ENCODE measurements around the gene NMNAT2. TPM values are rescaled to one million over a fixed set of nuclear protein-coding genes. Genes with fewer than 3 reads are reported as not detected.

The NMNAT2 gene
- total and polyA plus RNA-seq, 10 of the 15 experiments (the other 5 are each of a cell fraction or from before 2014, with no cell fraction given), result 0.02 to 2.0 (median 0.60) TPM

DNA sequence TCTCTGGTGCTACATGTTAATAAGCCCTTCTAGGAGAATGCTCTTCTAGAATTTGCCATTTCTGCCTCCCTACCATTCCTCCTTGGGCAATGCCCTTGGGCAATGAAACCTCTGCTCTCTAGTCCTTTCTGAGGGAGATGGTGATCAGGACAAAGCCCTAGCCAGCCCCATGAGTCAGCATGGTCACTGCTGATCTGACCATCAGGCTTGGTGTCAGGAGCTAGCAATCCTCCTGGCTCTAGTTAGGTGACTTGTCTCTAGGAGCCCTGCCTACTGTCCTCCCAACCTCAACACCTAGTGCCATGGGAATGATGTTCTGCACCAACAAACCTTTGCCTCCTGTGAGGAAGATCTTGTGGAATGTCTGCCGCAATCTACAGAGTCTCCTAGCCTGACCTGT, 89.8 kb downstream of the NMNAT2 start:
- ATAC-seq, result no peak
- FAIRE-seq, result no peak
- WGBS (ENCODE audit: insufficient coverage, insufficient replicate concordance, low lambda C conversion rate, missing lambda C conversion rate), result 100% methylated on average over 1 of the region's 1 CpG
- TF ChIP-seq POLR2AphosphoS2 (IDR thresholded peaks at IDR 0.05; ENCODE audit: low read depth, low read length), result no peak
- intact Hi-C loops (cut with micrococcal nuclease; ENCODE audit: unreplicated experiment), result no loop called here
- Histone ChIP-seq H3K4me2 (ENCODE audit: control insufficient read depth, insufficient read depth) (no peak overlapping the region), H3K9ac (ENCODE audit: control insufficient read depth, insufficient read depth, low read length) (no peak overlapping the region), H3K4me1 (ENCODE audit: control insufficient read depth, insufficient read depth, low read length) (no peaks in the 10 kb centered on the region), H3K27me3 (replicated peaks in 1 of 2; ENCODE audit: control insufficient read depth in 2 of 2, insufficient read depth in 2 of 2, low read length in 1 of 2) (peaks cover 3 to 5% of the 10 kb centered on the region in 2 experiments; a peak in 3 of 4 replicates), H3K27ac (ENCODE audit: control insufficient read depth, insufficient read depth) (no peak overlapping the region), H3K9me3 (replicated peaks; ENCODE audit: control insufficient read depth, insufficient read depth, low read length) (no peaks in the 10 kb centered on the region), H2AFZ (ENCODE audit: control insufficient read depth, low read depth, low read length) (no peak overlapping the region), H3K79me2 (ENCODE audit: control insufficient read depth, insufficient read depth, low read length) (no peaks in the 10 kb centered on the region), H3K4me3 (no peak overlapping the region), H3K36me3 (ENCODE audit: control insufficient read depth in 2 of 2, insufficient read depth in 2 of 2, low read length in 1 of 2) (no peaks in the 10 kb centered on the region), H4K20me1 (ENCODE audit: control insufficient read depth, insufficient read depth) (no peaks in the 10 kb centered on the region)
- in situ Hi-C loops (cut with MboI), result no loop called here
- ChIA-PET RAD21 (ENCODE audit: unreplicated experiment) (no interaction called here), SMC1A (ENCODE audit: uncharacterized antibody, unreplicated experiment) (interaction anchor here (0.8 to 1.9 kb wide), 2 partner anchors 46 to 134 kb away, joined by 3 to 5 read pairs; no protein-coding TSS in a partner anchor), POLR2A (interaction anchor here (0.7 kb wide), 1 partner anchor 1830 kb away, joined by 3 read pairs; no protein-coding TSS in a partner anchor), CTCF (no interaction called here)
- no TSS peak for BruUV-seq (replicated peaks)
- no peak for DNase-seq (ENCODE audit: low read depth, low spot score)

- in situ Hi-C loops (cut with MboI), result no loop called here
- Histone ChIP-seq H2AFZ (ENCODE audit: control insufficient read depth, low read depth, low read length) (no peak overlapping the region), H3K4me1 (ENCODE audit: control insufficient read depth, insufficient read depth, low read length) (no peaks in the 10 kb centered on the region), H3K36me3 (ENCODE audit: control insufficient read depth in 2 of 2, insufficient read depth in 2 of 2, low read length in 1 of 2) (no peaks in the 10 kb centered on the region), H3K9ac (ENCODE audit: control insufficient read depth, insufficient read depth, low read length) (no peak overlapping the region), H4K20me1 (ENCODE audit: control insufficient read depth, insufficient read depth) (no peaks in the 10 kb centered on the region), H3K27me3 (replicated peaks in 1 of 2; ENCODE audit: control insufficient read depth in 2 of 2, insufficient read depth in 2 of 2, low read length in 1 of 2) (peaks cover 1 to 5% of the 10 kb centered on the region in 2 experiments; a peak in 3 of 4 replicates), H3K79me2 (ENCODE audit: control insufficient read depth, insufficient read depth, low read length) (no peaks in the 10 kb centered on the region), H3K27ac (ENCODE audit: control insufficient read depth, insufficient read depth) (no peak overlapping the region), H3K4me3 (no peak overlapping the region), H3K4me2 (ENCODE audit: control insufficient read depth, insufficient read depth) (no peak overlapping the region), H3K9me3 (replicated peaks; ENCODE audit: control insufficient read depth, insufficient read depth, low read length) (no peaks in the 10 kb centered on the region)
- no peak for DNase-seq (ENCODE audit: low read depth, low spot score)
- ChIA-PET POLR2A (no interaction called here), SMC1A (ENCODE audit: uncharacterized antibody, unreplicated experiment) (interaction anchor here (0.8 to 1.9 kb wide), 3 partner anchors 9 to 135 kb away, joined by 3 to 5 read pairs (median 5); no protein-coding TSS in a partner anchor), RAD21 (ENCODE audit: unreplicated experiment) (no interaction called here), CTCF (interaction anchor here (0.6 kb wide), 1 partner anchor 403 kb away, joined by 6 read pairs; no protein-coding TSS in a partner anchor)
- no peak for ATAC-seq
- intact Hi-C loops (cut with micrococcal nuclease; ENCODE audit: unreplicated experiment), result no loop called here
- TF ChIP-seq CHD2 (IDR thresholded peaks at IDR 0.05; ENCODE audit: borderline replicate concordance, low read depth, low read length) (no peak), ESRRA (IDR thresholded peaks at IDR 0.05; ENCODE audit: low read length) (no peak), CBX3 (IDR thresholded peaks at IDR 0.05; ENCODE audit: borderline replicate concordance, low read depth) (no peak), PAX8 (IDR thresholded peaks at IDR 0.05) (no peak), RBBP5 (conservative IDR thresholded peaks at IDR 0.05) (no peak), SMARCA5 (IDR thresholded peaks at IDR 0.05) (no peak), HCFC1 (IDR thresholded peaks at IDR 0.05; ENCODE audit: low read length) (no peak), SUZ12 (IDR thresholded peaks at IDR 0.05; ENCODE audit: unreplicated experiment) (no peak), FOS (IDR thresholded peaks at IDR 0.05; ENCODE audit: borderline replicate concordance, extremely low read depth, insufficient read length) (no peak), SP1 (IDR thresholded peaks at IDR 0.05; ENCODE audit: low read depth, low read length) (no peak)
- no TSS peak for BruUV-seq (replicated peaks)
- 20% methylated on average over 11 of the region's 11 CpGs for WGBS (ENCODE audit: insufficient coverage, insufficient replicate concordance, low lambda C conversion rate, missing lambda C conversion rate)
- FAIRE-seq, result no peak
These were observed 90.5 kb downstream of the NMNAT2 start for GRCh38 chr1:183327434-183328290.

Measured in GM12878 (cell line).